ENCODE data around the gene MVB12B.

DNA sequence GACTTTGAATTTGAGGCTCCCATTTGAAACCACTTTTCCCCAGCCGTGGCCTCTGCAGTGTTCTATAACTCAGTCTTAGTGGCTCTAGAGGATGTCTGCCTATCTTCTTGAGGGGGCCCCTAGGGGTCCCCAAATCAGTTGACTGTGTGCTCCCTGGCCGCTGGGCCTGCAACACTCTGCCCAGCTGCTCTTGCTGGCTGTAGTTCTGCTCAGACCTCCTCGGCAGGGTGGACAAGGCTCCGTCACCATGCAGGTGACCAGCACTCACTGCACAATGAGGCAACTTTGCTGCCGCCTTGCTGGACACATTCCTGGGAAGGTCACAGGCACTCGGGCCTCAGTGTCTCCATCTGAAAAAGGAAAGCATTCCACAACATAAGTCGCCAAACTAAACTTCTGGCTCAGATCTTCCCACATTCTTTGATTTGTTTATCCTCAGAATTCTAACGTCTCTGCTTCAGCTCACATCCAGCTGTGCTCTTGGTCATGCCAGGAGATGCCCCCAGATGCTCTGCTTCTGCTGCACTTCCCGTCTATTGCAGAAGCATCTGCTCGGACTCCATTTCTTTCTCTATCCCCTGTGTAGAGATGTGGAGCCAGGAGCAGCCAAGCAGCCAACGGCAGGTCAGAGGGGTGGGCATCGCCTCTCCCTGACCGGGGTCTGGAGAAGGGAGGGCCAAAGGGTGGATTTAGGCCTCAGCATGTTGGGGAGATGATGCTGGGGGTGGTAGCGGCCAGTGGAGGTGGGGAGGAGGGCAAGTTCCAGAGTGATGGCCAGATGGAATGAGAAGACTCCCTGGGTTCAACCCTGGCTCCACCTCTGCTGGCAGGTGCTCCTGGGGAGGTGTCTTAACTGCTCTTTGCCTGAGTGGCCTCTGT lies 133.6 kb downstream of the MVB12B start:
- no peak for TF ChIP-seq POLR2A (IDR thresholded peaks at IDR 0.05)
- no peak for TF ChIP-seq EP300 (IDR thresholded peaks at IDR 0.05)
